ENCODE results near the gene MAPK11.

DNA sequence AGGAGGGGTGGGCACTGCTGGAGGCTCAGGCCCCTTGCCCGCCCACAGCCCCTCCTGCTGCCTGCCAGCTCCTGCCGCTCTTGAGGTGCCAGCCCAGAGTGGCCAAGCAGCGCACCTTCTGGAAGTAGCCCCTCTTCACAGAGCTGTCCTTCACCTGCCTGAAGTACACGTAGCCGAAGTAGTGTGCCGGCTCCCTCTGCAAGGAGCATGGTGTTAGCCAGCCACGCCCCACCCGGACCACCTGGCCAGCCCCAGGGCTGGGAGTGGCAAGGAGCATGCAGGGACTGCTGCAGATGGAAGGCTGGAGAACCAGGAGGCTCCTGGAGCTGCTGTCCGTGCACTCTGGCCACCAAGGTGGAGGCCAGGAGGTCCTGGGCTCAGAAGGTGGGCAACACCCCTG is 47.0 kb upstream of the MAPK11 start:
- no peak for TF ChIP-seq POLR2A (IDR thresholded peaks at IDR 0.05)
- TF ChIP-seq, protein P1, sequence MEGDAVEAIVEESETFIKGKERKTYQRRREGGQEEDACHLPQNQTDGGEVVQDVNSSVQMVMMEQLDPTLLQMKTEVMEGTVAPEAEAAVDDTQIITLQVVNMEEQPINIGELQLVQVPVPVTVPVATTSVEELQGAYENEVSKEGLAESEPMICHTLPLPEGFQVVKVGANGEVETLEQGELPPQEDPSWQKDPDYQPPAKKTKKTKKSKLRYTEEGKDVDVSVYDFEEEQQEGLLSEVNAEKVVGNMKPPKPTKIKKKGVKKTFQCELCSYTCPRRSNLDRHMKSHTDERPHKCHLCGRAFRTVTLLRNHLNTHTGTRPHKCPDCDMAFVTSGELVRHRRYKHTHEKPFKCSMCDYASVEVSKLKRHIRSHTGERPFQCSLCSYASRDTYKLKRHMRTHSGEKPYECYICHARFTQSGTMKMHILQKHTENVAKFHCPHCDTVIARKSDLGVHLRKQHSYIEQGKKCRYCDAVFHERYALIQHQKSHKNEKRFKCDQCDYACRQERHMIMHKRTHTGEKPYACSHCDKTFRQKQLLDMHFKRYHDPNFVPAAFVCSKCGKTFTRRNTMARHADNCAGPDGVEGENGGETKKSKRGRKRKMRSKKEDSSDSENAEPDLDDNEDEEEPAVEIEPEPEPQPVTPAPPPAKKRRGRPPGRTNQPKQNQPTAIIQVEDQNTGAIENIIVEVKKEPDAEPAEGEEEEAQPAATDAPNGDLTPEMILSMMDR (IDR thresholded peaks at IDR 0.05) = no peak

Data from prostate gland (tissue), 2 donors.